Neural cell (in vitro differentiated cells): ENCODE measurements around the gene PRR5L. TPM values are rescaled to one million over a fixed set of nuclear protein-coding genes. Genes with fewer than 3 reads are reported as not detected.

Source experiments
- H2AFZ ChIP-seq: fragments of 200-600, 300-800 bp; sonication (generic), shearing (Covaris generic); 2 replicates; pipeline ENCODE4 v1.6.0; 2014; ENCODE audit warnings: low read depth, mild to moderate bottlenecking, antibody characterized with exemption, low read length, moderate library complexity
- H3F3A ChIP-seq: fragments of 200-600 bp; shearing (Covaris generic); 2 replicates; pipeline ENCODE4 v1.6.1; 2016; ENCODE audit warnings: mild to moderate bottlenecking, moderate library complexity, mixed read lengths, antibody characterized with exemption, low read length; ENCODE audit not compliant: insufficient read depth, poor library complexity, severe bottlenecking
- H3K27ac ChIP-seq: fragments of 200-600, 300-800 bp; sonication (generic), shearing (Covaris generic); 2 replicates; pipeline ENCODE4 v1.5.1; 2014; ENCODE audit warnings: mild to moderate bottlenecking, low read length, moderate library complexity
- H3K27me3 ChIP-seq: fragments of 300-800, 200-600 bp; sonication (generic), shearing (Covaris generic); 2 replicates; pipeline ENCODE4 v1.6.0; 2014; ENCODE audit warnings: mild to moderate bottlenecking, low read depth, low read length, moderate library complexity; ENCODE audit not compliant: insufficient read depth
- H3K36me3 ChIP-seq: fragments of 300-800, 200-600 bp; sonication (generic), shearing (Covaris generic); 2 replicates; pipeline ENCODE4 v1.5.1; 2014; ENCODE audit warnings: mild to moderate bottlenecking, antibody characterized with exemption, low read length, moderate library complexity; ENCODE audit not compliant: insufficient read depth
- H3K4me2 ChIP-seq: fragments of 300-800, 200-600 bp; sonication (generic), shearing (Covaris generic); 2 replicates; pipeline ENCODE4 v1.6.0; 2014; ENCODE audit warnings: mild to moderate bottlenecking, low read length
- H3K4me3 ChIP-seq: fragments of 300-800, 200-600 bp; sonication (generic), shearing (Covaris generic); 2 replicates; pipeline ENCODE4 v1.5.1; 2014; ENCODE audit warnings: mild to moderate bottlenecking, low read length, moderate library complexity
- H3K79me2 ChIP-seq: fragments of 200-600 bp; shearing (Covaris generic); replicated peaks from 2 replicates; pipeline ENCODE4 v1.6.0; 2014; ENCODE audit warnings: mild to moderate bottlenecking, low read length, moderate library complexity; ENCODE audit not compliant: insufficient read depth
- H3K9ac ChIP-seq: fragments of 300-800, 200-600 bp; sonication (generic), shearing (Covaris generic); 2 replicates; pipeline ENCODE4 v1.6.1; 2016; ENCODE audit warnings: mild to moderate bottlenecking, low read length, mixed read lengths
- H3K9me2 ChIP-seq: fragments of 200-600 bp; shearing (Covaris generic); 2 replicates; pipeline ENCODE4 v1.6.1; 2016; ENCODE audit warnings: mild to moderate bottlenecking, low read length, mixed read lengths; ENCODE audit not compliant: insufficient read depth
- H3K9me3 ChIP-seq: fragments of 200-600, 300-800 bp; sonication (generic), shearing (Covaris generic); 2 replicates; pipeline ENCODE4 v1.6.1; 2016; ENCODE audit warnings: mild to moderate bottlenecking, mixed run types, low read length, moderate library complexity, mixed read lengths
- H4K20me1 ChIP-seq: fragments of 200-600 bp; shearing (Covaris generic); 2 replicates; pipeline ENCODE4 v1.6.1; 2016; ENCODE audit warnings: mild to moderate bottlenecking, mixed run types; ENCODE audit not compliant: insufficient read depth
- CTCF ChIP-seq: fragments of 450-650 bp; IDR thresholded peaks from 2 replicates; pipeline ENCODE4 v1.5.1; 2014; ENCODE audit warnings: antibody characterized with exemption, mild to moderate bottlenecking, moderate library complexity; ENCODE audit not compliant: poor library complexity, severe bottlenecking
- EP300 ChIP-seq: fragments of 450-650 bp; conservative IDR thresholded peaks from 2 replicates; pipeline ENCODE4 v1.6.1; 2014; ENCODE audit warnings: antibody characterized with exemption, mild to moderate bottlenecking, moderate library complexity; ENCODE audit not compliant: poor library complexity, severe bottlenecking
- EZH2 ChIP-seq: fragments of 200-600, 300-800 bp; shearing (Covaris generic), sonication (generic); IDR thresholded peaks from 2 replicates; pipeline ENCODE4 v1.6.1; 2014; ENCODE audit warnings: antibody characterized with exemption, low read length, borderline replicate concordance, mild to moderate bottlenecking; ENCODE audit not compliant: insufficient read depth, poor library complexity, severe bottlenecking
- MXI1 ChIP-seq: fragments of 450-650 bp; conservative IDR thresholded peaks from 2 replicates; pipeline ENCODE4 v1.6.1; 2014; ENCODE audit warnings: antibody characterized with exemption, mild to moderate bottlenecking; ENCODE audit not compliant: poor library complexity, severe bottlenecking
- POLR2AphosphoS5 ChIP-seq: IDR thresholded peaks from 2 replicates; pipeline ENCODE4 v1.6.1; 2012
- RAD21 ChIP-seq: fragments of 450-650 bp; conservative IDR thresholded peaks from 2 replicates; pipeline ENCODE4 v1.6.1; 2014; ENCODE audit warnings: antibody characterized with exemption, mild to moderate bottlenecking, moderate library complexity
- REST ChIP-seq: IDR thresholded peaks from 2 replicates; pipeline ENCODE4 v1.6.1; 2012; ENCODE audit warnings: borderline replicate concordance
- SMC3 ChIP-seq: fragments of 450-650 bp; conservative IDR thresholded peaks from 2 replicates; pipeline ENCODE4 v1.6.1; 2014; ENCODE audit warnings: antibody characterized with exemption, mild to moderate bottlenecking, moderate library complexity; ENCODE audit not compliant: poor library complexity
- TAF1 ChIP-seq: IDR thresholded peaks from 2 replicates; pipeline ENCODE4 v1.6.1; 2012; ENCODE audit warnings: low read depth
- polyA plus RNA-seq: library from polyadenylated mRNA; depleted of rRNA; stranded (reverse); fragments of >200 nt; gene quantifications from 2 replicates; pipeline ENCODE4 v1.2.3, GENCODE V29; 2014

The PRR5L gene
- polyA plus RNA-seq, 1 donor from 2014 or later, result 0.22 TPM

GRCh38 chr11:36308577-36308976 is 12.5 kb downstream of the PRR5L start:
- Histone ChIP-seq H2AFZ (no peak overlapping the region), H3K9me3 (no peaks in the 10 kb centered on the region), H3K36me3 (no peaks in the 10 kb centered on the region), H3K9ac (no peak overlapping the region), H3F3A (no peaks in the 10 kb centered on the region), H3K4me3 (no peak overlapping the region), H3K27me3 (no peaks in the 10 kb centered on the region), H3K4me2 (no peak overlapping the region), H3K79me2 (no peaks in the 10 kb centered on the region), H3K27ac (no peak overlapping the region), H4K20me1 (no peaks in the 10 kb centered on the region), H3K9me2 (no peaks in the 10 kb centered on the region)
- TF ChIP-seq EZH2 (no peak), CTCF (no peak), TAF1 (no peak), EP300 (no peak), MXI1 (no peak)

GRCh38 chr11:36309779-36310178 is 13.7 kb downstream of the PRR5L start:
- Histone ChIP-seq H3K9ac (no peak overlapping the region), H3K9me2 (no peaks in the 10 kb centered on the region), H3K4me2 (no peak overlapping the region), H3K27me3 (no peaks in the 10 kb centered on the region), H3K4me3 (no peak overlapping the region), H4K20me1 (no peaks in the 10 kb centered on the region), H3K79me2 (no peaks in the 10 kb centered on the region), H3K27ac (no peak overlapping the region), H3K36me3 (no peaks in the 10 kb centered on the region), H2AFZ (no peak overlapping the region), H3F3A (no peaks in the 10 kb centered on the region), H3K9me3 (no peaks in the 10 kb centered on the region)
- TF ChIP-seq RAD21 (no peak), EZH2 (no peak), CTCF (no peak), MXI1 (no peak), EP300 (no peak), TAF1 (no peak), POLR2AphosphoS5 (no peak), REST (no peak), SMC3 (no peak)
